MM.1S (cell line): ENCODE data around the gene C2CD2L.

Source experiments
- EZH2 ChIP-seq: fragments of 300-600 bp; sonication (generic); optimal IDR thresholded peaks from 2 replicates; pipeline ENCODE3; 2017; ENCODE audit warnings: low read depth, mild to moderate bottlenecking, antibody characterized with exemption, low read length, mixed read lengths
- EZH2phosphoT487 ChIP-seq: fragments of 300-600 bp; sonication (generic); IDR thresholded peaks from 2 replicates; pipeline ENCODE4 v1.6.1; 2018; ENCODE audit warnings: antibody characterized with exemption, low read length
- TF ChIP-seq, protein P1 (sequence below): fragments of 300-600 bp; sonication (generic); IDR thresholded peaks from 2 replicates; pipeline ENCODE4 v1.5.1; 2016; ENCODE audit warnings: antibody characterized with exemption, low read length, mixed read lengths

DNA sequence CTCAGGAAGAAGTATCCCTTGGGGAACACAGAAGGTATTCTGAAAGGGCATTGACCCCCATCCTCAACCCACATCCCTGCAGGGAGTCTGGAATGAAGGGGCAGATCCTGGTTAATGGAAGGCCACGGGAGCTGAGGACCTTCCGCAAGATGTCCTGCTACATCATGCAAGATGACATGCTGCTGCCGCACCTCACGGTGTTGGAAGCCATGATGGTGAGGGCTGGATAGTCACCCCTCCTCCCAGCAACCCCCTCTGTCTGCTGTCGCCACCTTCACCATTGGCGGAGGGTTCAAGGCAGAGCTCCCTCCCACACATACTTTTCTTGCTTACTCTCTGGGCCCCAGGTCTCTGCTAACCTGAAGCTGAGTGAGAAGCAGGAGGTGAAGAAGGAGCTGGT lies 47.0 kb downstream of the C2CD2L start:
- TF ChIP-seq, protein P1, sequence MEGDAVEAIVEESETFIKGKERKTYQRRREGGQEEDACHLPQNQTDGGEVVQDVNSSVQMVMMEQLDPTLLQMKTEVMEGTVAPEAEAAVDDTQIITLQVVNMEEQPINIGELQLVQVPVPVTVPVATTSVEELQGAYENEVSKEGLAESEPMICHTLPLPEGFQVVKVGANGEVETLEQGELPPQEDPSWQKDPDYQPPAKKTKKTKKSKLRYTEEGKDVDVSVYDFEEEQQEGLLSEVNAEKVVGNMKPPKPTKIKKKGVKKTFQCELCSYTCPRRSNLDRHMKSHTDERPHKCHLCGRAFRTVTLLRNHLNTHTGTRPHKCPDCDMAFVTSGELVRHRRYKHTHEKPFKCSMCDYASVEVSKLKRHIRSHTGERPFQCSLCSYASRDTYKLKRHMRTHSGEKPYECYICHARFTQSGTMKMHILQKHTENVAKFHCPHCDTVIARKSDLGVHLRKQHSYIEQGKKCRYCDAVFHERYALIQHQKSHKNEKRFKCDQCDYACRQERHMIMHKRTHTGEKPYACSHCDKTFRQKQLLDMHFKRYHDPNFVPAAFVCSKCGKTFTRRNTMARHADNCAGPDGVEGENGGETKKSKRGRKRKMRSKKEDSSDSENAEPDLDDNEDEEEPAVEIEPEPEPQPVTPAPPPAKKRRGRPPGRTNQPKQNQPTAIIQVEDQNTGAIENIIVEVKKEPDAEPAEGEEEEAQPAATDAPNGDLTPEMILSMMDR, result no peak
- TF ChIP-seq EZH2 (no peak), EZH2phosphoT487 (no peak)
